Measurements from ENCODE around the gene NOTCH4.

Gene NOTCH4

DNA sequence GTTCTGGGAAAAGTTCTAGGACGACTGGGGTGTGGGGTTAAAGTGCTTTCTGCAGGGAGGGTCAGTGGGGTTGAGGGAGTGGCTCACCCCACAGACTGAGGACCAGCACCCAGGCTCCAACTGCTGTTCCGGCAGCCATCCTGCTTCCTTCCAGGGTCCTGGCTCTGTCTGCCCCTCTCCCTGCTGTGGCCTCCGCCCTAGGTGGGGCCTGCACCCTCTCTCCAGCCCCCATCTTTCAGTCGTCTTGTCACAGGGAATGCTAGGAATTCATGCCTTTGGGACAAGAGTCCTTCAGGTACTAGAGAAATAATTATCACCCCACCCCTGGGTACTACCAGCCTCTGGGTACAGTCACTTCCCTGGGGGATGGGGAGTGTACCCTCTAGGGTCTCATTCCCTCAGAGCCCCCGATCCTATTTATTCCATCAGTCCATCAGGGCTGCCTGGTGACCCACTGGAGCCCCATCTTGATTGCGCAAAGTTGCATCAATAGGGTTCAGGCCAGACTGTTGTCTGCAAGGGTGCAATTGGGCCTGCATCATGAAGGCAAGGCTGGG is 39.7 kb downstream of the NOTCH4 start, which contains the start of gene AGER:
Gene AGER (minus strand): TSS at position 170 of the 557 bp plus-strand sequence. CDS start 31 bp downstream, at position 139.
- Histone ChIP-seq H3K4me3 (ENCODE audit: severe bottlenecking) (no peak within 1 kb of the TSS), H3K27me3 (ENCODE audit: insufficient read depth, poor library complexity, severe bottlenecking) (no peaks in the 10 kb centered on the region), H3K27ac (ENCODE audit: poor library complexity, severe bottlenecking) (no peak within 1 kb of the TSS), H3K4me1 (ENCODE audit: insufficient read depth, poor library complexity, severe bottlenecking) (peaks cover 4% of the 10 kb centered on the region), H3K36me3 (ENCODE audit: low read depth) (peaks cover 43% of the 10 kb centered on the region), H3K9me3 (ENCODE audit: severe bottlenecking) (no peaks in the 10 kb centered on the region)
- TF ChIP-seq, protein P1, sequence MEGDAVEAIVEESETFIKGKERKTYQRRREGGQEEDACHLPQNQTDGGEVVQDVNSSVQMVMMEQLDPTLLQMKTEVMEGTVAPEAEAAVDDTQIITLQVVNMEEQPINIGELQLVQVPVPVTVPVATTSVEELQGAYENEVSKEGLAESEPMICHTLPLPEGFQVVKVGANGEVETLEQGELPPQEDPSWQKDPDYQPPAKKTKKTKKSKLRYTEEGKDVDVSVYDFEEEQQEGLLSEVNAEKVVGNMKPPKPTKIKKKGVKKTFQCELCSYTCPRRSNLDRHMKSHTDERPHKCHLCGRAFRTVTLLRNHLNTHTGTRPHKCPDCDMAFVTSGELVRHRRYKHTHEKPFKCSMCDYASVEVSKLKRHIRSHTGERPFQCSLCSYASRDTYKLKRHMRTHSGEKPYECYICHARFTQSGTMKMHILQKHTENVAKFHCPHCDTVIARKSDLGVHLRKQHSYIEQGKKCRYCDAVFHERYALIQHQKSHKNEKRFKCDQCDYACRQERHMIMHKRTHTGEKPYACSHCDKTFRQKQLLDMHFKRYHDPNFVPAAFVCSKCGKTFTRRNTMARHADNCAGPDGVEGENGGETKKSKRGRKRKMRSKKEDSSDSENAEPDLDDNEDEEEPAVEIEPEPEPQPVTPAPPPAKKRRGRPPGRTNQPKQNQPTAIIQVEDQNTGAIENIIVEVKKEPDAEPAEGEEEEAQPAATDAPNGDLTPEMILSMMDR (IDR thresholded peaks at IDR 0.05; ENCODE audit: poor library complexity, severe bottlenecking) = no peak
- ATAC-seq (ENCODE audit: low read depth) (no peak), DNase-seq (ENCODE audit: low spot score) (no peak)

DNA sequence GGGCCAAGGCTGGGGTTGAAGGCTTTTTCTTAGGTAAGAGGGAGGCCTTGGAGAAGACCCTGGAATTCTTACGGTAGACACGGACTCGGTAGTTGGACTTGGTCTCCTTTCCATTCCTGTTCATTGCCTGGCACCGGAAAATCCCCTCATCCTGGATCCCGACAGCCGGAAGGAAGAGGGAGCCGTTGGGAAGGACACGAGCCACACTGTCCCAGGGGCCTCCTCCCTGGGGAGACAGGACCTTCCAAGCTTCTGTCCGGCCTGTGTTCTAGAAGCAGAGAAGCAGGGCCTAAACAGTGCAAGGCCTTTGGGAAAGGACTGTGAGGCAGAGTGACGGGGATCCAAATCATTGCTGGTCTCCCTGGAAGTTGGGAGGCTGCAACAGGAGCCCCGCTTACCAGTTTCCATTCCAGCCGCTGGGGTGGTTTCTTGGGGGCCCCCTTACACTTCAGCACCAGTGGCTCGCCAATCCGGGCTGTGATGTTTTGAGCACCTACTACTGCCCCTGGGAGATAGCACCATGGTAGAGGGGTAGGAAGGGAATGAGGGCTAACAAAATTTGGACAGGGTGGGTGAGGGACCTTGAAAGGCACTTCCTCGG is 40.3 kb downstream of the NOTCH4 start:
- Histone ChIP-seq H3K27ac (ENCODE audit: poor library complexity, severe bottlenecking) (no peak overlapping the region), H3K27me3 (ENCODE audit: insufficient read depth, poor library complexity, severe bottlenecking) (no peaks in the 10 kb centered on the region), H3K36me3 (ENCODE audit: low read depth) (peaks cover 43% of the 10 kb centered on the region), H3K4me3 (ENCODE audit: severe bottlenecking) (no peak overlapping the region), H3K4me1 (ENCODE audit: insufficient read depth, poor library complexity, severe bottlenecking) (peaks cover 2% of the 10 kb centered on the region), H3K9me3 (ENCODE audit: severe bottlenecking) (no peaks in the 10 kb centered on the region)
- ATAC-seq (ENCODE audit: low read depth) = no peak
- TF ChIP-seq, protein P1 (IDR thresholded peaks at IDR 0.05; ENCODE audit: poor library complexity, severe bottlenecking) = no peak
- no peak for DNase-seq (ENCODE audit: low spot score)

DNA sequence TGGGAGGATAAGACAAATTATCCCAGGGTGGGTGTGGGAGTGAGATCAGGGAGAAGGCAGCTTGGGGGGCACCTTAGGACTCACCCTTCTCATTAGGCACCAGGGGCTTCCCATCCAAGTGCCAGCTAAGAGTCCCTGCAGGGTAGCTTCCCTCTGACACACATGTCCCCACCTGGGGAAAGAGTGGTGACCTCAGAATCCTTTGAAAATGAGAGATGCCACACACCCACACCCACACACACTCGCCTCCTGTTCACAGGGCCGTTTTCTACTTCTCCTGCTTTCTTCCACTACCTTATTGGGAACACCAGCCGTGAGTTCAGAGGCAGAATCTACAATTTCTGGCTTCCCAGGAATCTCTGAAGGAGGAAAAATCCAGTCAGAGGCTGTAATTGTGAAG is 40.8 kb downstream of the NOTCH4 start:
- H3K27ac ChIP-seq (ENCODE audit: poor library complexity, severe bottlenecking) = no peak overlapping the region
- TF ChIP-seq, protein P1 (IDR thresholded peaks at IDR 0.05; ENCODE audit: poor library complexity, severe bottlenecking) = no peak
- no peaks in the 10 kb centered on the region for H3K9me3 ChIP-seq (ENCODE audit: severe bottlenecking)
- ATAC-seq (ENCODE audit: low read depth) = no peak
- no peaks in the 10 kb centered on the region for H3K27me3 ChIP-seq (ENCODE audit: insufficient read depth, poor library complexity, severe bottlenecking)
- no peak overlapping the region for H3K4me3 ChIP-seq (ENCODE audit: severe bottlenecking)
- H3K36me3 ChIP-seq (ENCODE audit: low read depth) = peaks cover 40% of the 10 kb centered on the region
- no peaks in the 10 kb centered on the region for H3K4me1 ChIP-seq (ENCODE audit: insufficient read depth, poor library complexity, severe bottlenecking)
- no peak for DNase-seq (ENCODE audit: low spot score)

DNA sequence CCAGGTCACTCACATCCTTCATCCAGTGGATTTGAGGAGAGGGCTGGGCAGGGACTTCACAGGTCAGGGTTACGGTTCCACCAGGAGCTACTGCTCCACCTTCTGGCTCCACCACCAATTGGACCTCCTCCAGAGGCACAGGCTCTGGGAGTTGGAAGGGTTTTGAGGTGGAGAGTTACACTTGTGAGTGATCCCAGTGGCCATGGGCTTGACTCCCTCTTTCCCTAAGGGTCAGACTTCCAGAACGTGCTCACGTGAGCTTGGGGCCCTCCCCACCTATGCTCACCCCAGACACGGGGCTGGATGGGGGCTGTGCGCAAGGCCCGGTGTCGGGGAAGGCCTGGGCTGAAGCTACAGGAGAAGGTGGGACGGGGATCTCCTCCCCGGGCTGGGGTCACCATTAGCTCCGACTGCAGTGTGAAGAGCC is 41.3 kb downstream of the NOTCH4 start:
- Histone ChIP-seq H3K9me3 (ENCODE audit: severe bottlenecking) (no peaks in the 10 kb centered on the region), H3K4me1 (ENCODE audit: insufficient read depth, poor library complexity, severe bottlenecking) (no peaks in the 10 kb centered on the region), H3K4me3 (ENCODE audit: severe bottlenecking) (no peak overlapping the region), H3K27ac (ENCODE audit: poor library complexity, severe bottlenecking) (no peak overlapping the region), H3K36me3 (ENCODE audit: low read depth) (peaks cover 36% of the 10 kb centered on the region), H3K27me3 (ENCODE audit: insufficient read depth, poor library complexity, severe bottlenecking) (no peaks in the 10 kb centered on the region)
- TF ChIP-seq, protein P1 (IDR thresholded peaks at IDR 0.05; ENCODE audit: poor library complexity, severe bottlenecking) = no peak
- no peak for ATAC-seq (ENCODE audit: low read depth)
- no peak for DNase-seq (ENCODE audit: low spot score)

DNA sequence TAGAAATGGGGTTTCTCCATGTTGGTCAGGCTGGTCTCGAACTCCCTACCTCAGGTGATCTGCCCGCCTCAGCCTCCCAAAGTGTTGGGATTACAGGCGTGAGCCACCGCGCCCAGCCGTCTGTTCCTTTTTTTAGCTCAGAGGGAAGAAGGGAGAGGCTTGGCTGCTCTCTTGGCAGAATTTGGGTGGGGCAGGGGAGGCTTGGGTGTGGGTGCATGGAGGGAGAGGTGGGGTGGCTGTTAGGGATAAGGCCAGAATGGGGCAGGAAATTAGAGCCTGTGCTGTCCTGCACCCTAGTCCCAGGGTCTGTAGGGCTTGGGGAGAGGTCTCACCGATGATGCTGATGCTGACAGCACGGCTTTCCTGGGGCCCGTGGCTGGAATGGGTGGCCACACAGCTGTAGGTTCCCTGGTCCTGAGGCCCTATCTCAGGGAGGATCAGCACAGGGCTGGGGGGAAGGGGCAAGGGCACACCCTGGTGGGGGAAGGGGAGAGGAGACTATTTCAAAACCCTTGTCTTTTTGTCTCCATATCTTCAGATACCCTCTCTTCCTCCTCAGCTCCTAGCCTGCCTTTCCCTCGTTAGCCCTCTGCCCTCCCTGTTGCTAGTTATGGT is 41.8 kb downstream of the NOTCH4 start:
- H3K27ac ChIP-seq (ENCODE audit: poor library complexity, severe bottlenecking) = no peak overlapping the region
- no peak overlapping the region for H3K4me3 ChIP-seq (ENCODE audit: severe bottlenecking)
- H3K4me1 ChIP-seq (ENCODE audit: insufficient read depth, poor library complexity, severe bottlenecking) = no peaks in the 10 kb centered on the region
- no peaks in the 10 kb centered on the region for H3K27me3 ChIP-seq (ENCODE audit: insufficient read depth, poor library complexity, severe bottlenecking)
- no peaks in the 10 kb centered on the region for H3K9me3 ChIP-seq (ENCODE audit: severe bottlenecking)
- no peak for DNase-seq (ENCODE audit: low spot score)
- TF ChIP-seq, protein P1 (IDR thresholded peaks at IDR 0.05; ENCODE audit: poor library complexity, severe bottlenecking) = no peak
- no peak for ATAC-seq (ENCODE audit: low read depth)
- peaks cover 30% of the 10 kb centered on the region for H3K36me3 ChIP-seq (ENCODE audit: low read depth)

All from RWPE2 (cell line).